CD4-positive, alpha-beta T cell (primary cell): ENCODE results near the gene FCN1. TPM values are rescaled to one million over a fixed set of nuclear protein-coding genes. Genes with fewer than 3 reads are reported as not detected.

Source experiments
- ATAC-seq: fragments of 200-7000 bp; cut with Tn5 transposase; one replicate; pipeline ENCODE4 v1.10.0; 2022; ENCODE audit warnings: mild to moderate bottlenecking; ENCODE audit not compliant: poor library complexity
- CTCF ChIA-PET: fragments of 350-600 bp; sonication (Branson Sonifier 250); formaldehyde crosslinking; loops from one replicate; lab custom pipeline; 2021; ENCODE audit warnings: antibody characterized with exemption, inconsistent platforms; lab: Charles Lee
- POLR2A ChIA-PET: fragments of 350-600 bp; sonication (Branson Sonifier 250); formaldehyde crosslinking; loops from one replicate; lab custom pipeline; 2021; ENCODE audit warnings: antibody characterized with exemption, inconsistent platforms; lab: Charles Lee
- DNase-seq, 14 experiments: peaks; one replicate each; pipeline ENCODE4 v3.0.0-alpha.2; 2013 to 2020; ENCODE audit warnings: mixed read lengths in 2 of 14
- H3K27ac ChIP-seq, 2 donors: one replicate each; pipeline versions ENCODE4 v1.5.1 to v1.7.0; 2013; ENCODE audit warnings: low read length in 2 of 2, low read depth in 1 of 2, mild to moderate bottlenecking in 1 of 2
- H3K27me3 ChIP-seq, 2 experiments: 1 replicate in 1 of 2; 2 replicates in 1 of 2; pipeline versions ENCODE4 v1.6.1 to v1.7.0; 2013; ENCODE audit warnings: low read length in 2 of 2, control low read depth in 1 of 2, mild to moderate bottlenecking in 1 of 2, moderate library complexity in 1 of 2; ENCODE audit not compliant: insufficient read depth in 2 of 2, control insufficient read depth in 1 of 2
- H3K36me3 ChIP-seq: one replicate; pipeline ENCODE4 v1.6.1; 2013; ENCODE audit warnings: low read length, control low read depth; ENCODE audit not compliant: insufficient read depth
- H3K4me1 ChIP-seq: one replicate; pipeline ENCODE4 v1.6.1; 2013; ENCODE audit warnings: low read length, control low read depth; ENCODE audit not compliant: insufficient read depth
- H3K4me3 ChIP-seq: one replicate; pipeline ENCODE4 v1.5.1; 2013; ENCODE audit warnings: mild to moderate bottlenecking, low read length, moderate library complexity
- H3K9me3 ChIP-seq, 2 experiments: 1 replicate in 1 of 2; 2 replicates in 1 of 2; pipeline versions ENCODE4 v1.6.1 to v1.7.0; 2013; ENCODE audit warnings: low read length in 2 of 2, mild to moderate bottlenecking in 2 of 2, control low read depth in 1 of 2, moderate library complexity in 1 of 2; ENCODE audit not compliant: control insufficient read depth in 1 of 2, insufficient read depth in 1 of 2
- H3K27ac Mint-ChIP-seq: one replicate; pipeline ENCODE4 v1.8.0; 2020; ENCODE audit warnings: mixed read lengths
- H3K27me3 Mint-ChIP-seq: one replicate; pipeline ENCODE4 v1.8.0; 2021; ENCODE audit warnings: mixed read lengths
- H3K36me3 Mint-ChIP-seq: one replicate; pipeline ENCODE4 v1.8.0; 2021; ENCODE audit warnings: low read depth, mixed read lengths
- H3K4me1 Mint-ChIP-seq: one replicate; pipeline ENCODE4 v1.8.0; 2021; ENCODE audit warnings: low read depth, mixed read lengths
- H3K4me3 Mint-ChIP-seq: one replicate; pipeline ENCODE4 v1.8.0; 2020; ENCODE audit warnings: mild to moderate bottlenecking, mixed read lengths
- H3K9me3 Mint-ChIP-seq: one replicate; pipeline ENCODE4 v1.8.0; 2020; ENCODE audit warnings: mixed read lengths
- intact Hi-C, 2 experiments: fragments of 100-400 bp; cut with DNase I in 1 of 2; cut with micrococcal nuclease in 1 of 2; formaldehyde crosslinking; loops; one replicate each; pipeline versions ENCODE4 v1.15.1 to v1.9.0; 2023 to 2025; cut with DNase I, micrococcal nuclease
- total RNA-seq, 174 experiments: library from RNA in 2 of 174; stranded (reverse) in 2 of 174; gene quantifications; one replicate each; pipeline ENCODE4 v1.2.3 and lab custom pipeline; 2021 to 2026
- TF ChIP-seq, protein P1 (sequence below): fragments of 200-600 bp; IDR thresholded peaks from one replicate; pipeline ENCODE4 v1.8.0; 2022; ENCODE audit warnings: antibody characterized with exemption, mild to moderate bottlenecking

Gene FCN1
- total RNA-seq, 2 experiments from 2014 or later: 9.9 to 10.5 TPM

DNA sequence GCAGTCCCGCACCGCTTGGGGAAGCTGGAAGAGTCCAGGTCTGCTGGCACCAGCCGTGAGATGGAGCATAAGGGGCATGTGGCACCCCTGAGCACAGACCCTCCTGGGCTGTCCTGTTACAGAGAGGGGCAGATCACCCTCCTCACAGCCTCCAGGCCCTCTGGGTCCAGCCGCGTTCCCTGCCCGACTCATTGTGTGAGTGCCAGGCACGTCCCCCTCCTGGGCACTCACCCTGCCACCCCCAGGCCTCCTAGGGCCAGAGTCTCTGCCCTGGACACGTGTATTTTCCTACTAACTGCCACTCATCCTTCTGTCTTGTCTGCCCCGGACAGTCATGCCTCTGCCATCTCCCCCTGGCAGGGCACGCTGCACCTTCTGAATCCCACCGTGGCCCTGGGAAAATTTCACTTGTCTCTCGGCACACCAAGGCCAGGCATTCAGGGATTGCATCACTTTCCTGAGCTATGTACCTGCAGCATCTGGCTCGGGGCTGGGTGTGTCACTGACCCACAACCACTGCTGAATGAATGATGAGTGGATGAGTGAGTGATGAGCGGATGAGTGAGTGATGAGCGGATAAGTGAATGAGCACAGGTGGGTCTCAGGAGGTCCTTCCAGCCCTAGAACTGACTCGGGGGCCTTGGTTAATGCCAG, 21.5 kb upstream of the FCN1 start:
- intact Hi-C loops: no loop called here
- Histone ChIP-seq H3K27ac (no peak overlapping the region), H3K4me3 (no peak overlapping the region), H3K9me3 (peaks cover 0 to 4% of the 10 kb centered on the region in 2 experiments), H3K4me1 (peaks cover 2% of the 10 kb centered on the region), H3K36me3 (no peaks in the 10 kb centered on the region), H3K27me3 (peaks cover 0 to 2% of the 10 kb centered on the region in 2 experiments)
- ATAC-seq (no peak), DNase-seq (no peak)
- ChIA-PET POLR2A (no interaction called here), CTCF (no interaction called here)
- Mint-ChIP-seq H3K27ac (no peak overlapping the region), H3K9me3 (no peaks in the 10 kb centered on the region), H3K4me3 (no peak overlapping the region), H3K4me1 (no peaks in the 10 kb centered on the region), H3K36me3 (no peaks in the 10 kb centered on the region), H3K27me3 (no peaks in the 10 kb centered on the region)
- TF ChIP-seq, protein P1, sequence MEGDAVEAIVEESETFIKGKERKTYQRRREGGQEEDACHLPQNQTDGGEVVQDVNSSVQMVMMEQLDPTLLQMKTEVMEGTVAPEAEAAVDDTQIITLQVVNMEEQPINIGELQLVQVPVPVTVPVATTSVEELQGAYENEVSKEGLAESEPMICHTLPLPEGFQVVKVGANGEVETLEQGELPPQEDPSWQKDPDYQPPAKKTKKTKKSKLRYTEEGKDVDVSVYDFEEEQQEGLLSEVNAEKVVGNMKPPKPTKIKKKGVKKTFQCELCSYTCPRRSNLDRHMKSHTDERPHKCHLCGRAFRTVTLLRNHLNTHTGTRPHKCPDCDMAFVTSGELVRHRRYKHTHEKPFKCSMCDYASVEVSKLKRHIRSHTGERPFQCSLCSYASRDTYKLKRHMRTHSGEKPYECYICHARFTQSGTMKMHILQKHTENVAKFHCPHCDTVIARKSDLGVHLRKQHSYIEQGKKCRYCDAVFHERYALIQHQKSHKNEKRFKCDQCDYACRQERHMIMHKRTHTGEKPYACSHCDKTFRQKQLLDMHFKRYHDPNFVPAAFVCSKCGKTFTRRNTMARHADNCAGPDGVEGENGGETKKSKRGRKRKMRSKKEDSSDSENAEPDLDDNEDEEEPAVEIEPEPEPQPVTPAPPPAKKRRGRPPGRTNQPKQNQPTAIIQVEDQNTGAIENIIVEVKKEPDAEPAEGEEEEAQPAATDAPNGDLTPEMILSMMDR: no peak

DNA sequence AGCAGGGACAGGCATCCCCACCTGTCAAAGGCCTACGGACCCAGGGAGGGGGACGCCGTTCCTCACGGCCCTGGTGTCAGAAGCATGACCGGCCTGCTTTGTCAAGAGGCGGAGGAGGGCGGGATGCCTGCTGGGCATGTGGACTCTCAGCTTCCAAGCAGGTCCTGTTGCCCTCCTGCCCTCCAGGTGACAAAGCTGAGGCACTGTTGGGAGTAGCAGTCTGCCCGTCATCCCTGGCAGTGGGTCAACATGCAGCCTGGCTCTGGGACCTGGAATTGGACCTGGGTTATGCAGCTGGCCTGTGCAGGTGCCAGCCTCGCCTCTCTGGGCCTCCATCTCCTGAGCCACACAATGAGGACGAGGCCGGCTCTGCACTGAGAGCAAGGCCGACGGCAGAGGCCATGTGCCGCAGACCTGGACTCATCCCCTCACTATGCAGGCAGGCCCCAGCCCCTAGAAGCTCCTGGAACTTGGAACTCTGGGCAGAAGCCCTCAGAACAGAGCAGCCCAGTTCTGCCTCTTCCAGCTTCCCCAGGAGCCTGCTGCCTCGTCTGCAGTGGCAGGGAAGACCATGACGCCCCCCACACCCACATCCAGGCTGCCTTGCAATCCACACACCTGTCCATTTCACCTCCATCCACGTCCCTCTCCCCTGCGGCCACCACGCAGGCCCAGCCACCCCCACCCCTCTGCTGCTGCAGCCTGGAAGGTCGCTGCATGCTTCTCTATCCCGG, 20.8 kb upstream of the FCN1 start:
- Histone ChIP-seq H3K9me3 (peaks cover 0 to 4% of the 10 kb centered on the region in 2 experiments), H3K27me3 (peaks cover 0 to 2% of the 10 kb centered on the region in 2 experiments), H3K4me3 (no peak overlapping the region), H3K36me3 (no peaks in the 10 kb centered on the region), H3K27ac (no peak overlapping the region), H3K4me1 (peaks cover 2% of the 10 kb centered on the region)
- H3K9me3 Mint-ChIP-seq: no peaks in the 10 kb centered on the region
- H3K4me1 Mint-ChIP-seq: no peaks in the 10 kb centered on the region
- TF ChIP-seq, protein P1: no peak
- no peak for DNase-seq
- H3K27ac Mint-ChIP-seq: no peak overlapping the region
- ATAC-seq: no peak
- intact Hi-C loops: no loop called here
- no peak overlapping the region for H3K4me3 Mint-ChIP-seq
- POLR2A ChIA-PET: no interaction called here
- H3K27me3 Mint-ChIP-seq: peaks cover 4% of the 10 kb centered on the region
- CTCF ChIA-PET: no interaction called here
- no peaks in the 10 kb centered on the region for H3K36me3 Mint-ChIP-seq

DNA sequence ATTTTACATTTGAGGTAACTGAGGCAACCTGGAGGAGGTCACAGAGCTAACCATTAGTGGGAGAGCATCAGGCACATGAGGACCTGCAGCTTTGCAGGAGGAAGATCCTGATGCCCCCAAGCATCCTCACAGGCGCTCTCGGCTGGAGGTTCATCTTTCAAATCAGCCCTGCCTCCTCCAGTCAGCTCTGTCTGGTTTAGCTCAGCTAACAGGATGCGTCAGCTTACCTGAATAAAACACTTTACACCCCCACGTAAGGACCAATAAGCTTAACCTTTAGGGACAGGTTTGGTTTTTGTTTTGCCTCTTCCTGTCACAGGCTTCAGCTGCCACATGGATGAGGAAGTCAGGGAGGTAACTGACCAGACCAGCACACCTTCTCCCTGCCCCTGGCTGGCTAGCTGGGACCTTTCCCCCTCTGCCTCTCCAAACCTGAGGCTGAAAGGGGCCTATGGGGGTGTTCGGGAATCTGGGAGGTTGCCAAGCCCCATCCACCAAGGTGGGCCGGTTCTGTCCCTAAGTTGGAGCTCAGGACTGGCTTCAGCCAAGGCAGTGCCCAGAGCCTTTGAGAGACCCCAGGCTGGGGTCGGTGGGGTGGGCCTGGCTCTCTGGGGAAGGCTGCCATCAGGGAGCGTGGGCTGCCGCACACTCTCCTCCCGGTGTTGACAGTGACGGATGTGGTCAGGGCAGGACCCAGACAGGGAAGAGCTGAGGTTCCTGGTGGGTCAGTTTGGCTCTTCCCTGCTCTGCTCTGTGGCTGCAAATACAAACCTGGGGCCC, 20.0 kb upstream of the FCN1 start:
- Histone ChIP-seq H3K36me3 (no peaks in the 10 kb centered on the region), H3K4me1 (peaks cover 2% of the 10 kb centered on the region), H3K4me3 (no peak overlapping the region), H3K27ac (no peak overlapping the region), H3K27me3 (peaks cover 0 to 2% of the 10 kb centered on the region in 2 experiments), H3K9me3 (peaks cover 0 to 4% of the 10 kb centered on the region in 2 experiments)
- Mint-ChIP-seq H3K27ac (no peak overlapping the region), H3K4me3 (no peak overlapping the region), H3K4me1 (no peaks in the 10 kb centered on the region), H3K9me3 (no peaks in the 10 kb centered on the region), H3K27me3 (peaks cover 7% of the 10 kb centered on the region), H3K36me3 (no peaks in the 10 kb centered on the region)
- TF ChIP-seq, protein P1: no peak
- ChIA-PET POLR2A (no interaction called here), CTCF (no interaction called here)
- ATAC-seq: no peak
- intact Hi-C loops: no loop called here
- DNase-seq: no peak
